GM12878 (cell line): ENCODE data around the gene TRDMT1. TPM values are rescaled to one million over a fixed set of nuclear protein-coding genes. Genes with fewer than 3 reads are reported as not detected.

Experiments
- ATAC-seq: fragments of 200-7000 bp; cut with Tn5 transposase; 3 replicates; pipeline ENCODE4 v1.9.1; 2020; ENCODE audit warnings: mild to moderate bottlenecking, moderate library complexity
- BruUV-seq: library from RNA; stranded (reverse); fragments of 400-500 nt; replicated peaks from 2 replicates; lab custom pipeline; 2021; lab: Mats Ljungman, UMichigan
- CTCF ChIA-PET: fragments of 300-600 bp; sonication (Branson Sonifier 250); formaldehyde crosslinking; extraction: SDS; loops from one replicate; lab custom pipeline; 2021; ENCODE audit warnings: inconsistent platforms; lab: Yijun Ruan, JAX
- POLR2A ChIA-PET: fragments of 350-600 bp; formaldehyde crosslinking; extraction: SDS; loops from one replicate; lab custom pipeline; 2021; ENCODE audit warnings: inconsistent platforms; lab: Charles Lee
- RAD21 ChIA-PET: fragments of 300-600 bp; sonication (Branson Sonifier 250); formaldehyde crosslinking; loops from one replicate; lab custom pipeline; 2023; ENCODE audit warnings: antibody characterized with exemption; ENCODE audit not compliant: unreplicated experiment; lab: Charles Lee
- SMC1A ChIA-PET: fragments of 300-600 bp; sonication (Branson Sonifier 250); formaldehyde crosslinking; loops from one replicate; lab custom pipeline; 2023; ENCODE audit not compliant: unreplicated experiment, uncharacterized antibody; lab: Charles Lee
- DNase-seq: peaks from one replicate; pipeline ENCODE4 v3.0.0-alpha.2; 2011; ENCODE audit warnings: low read depth, low spot score
- FAIRE-seq: peaks from 3 replicates; lab custom pipeline; 2011; peaks lifted over from hg19 to GRCh38; lab: Jason Lieb, UNC
- H2AFZ ChIP-seq: 2 replicates; pipeline ENCODE4 v1.6.0; 2011; ENCODE audit warnings: low read depth, low read length, control low read depth; ENCODE audit not compliant: control insufficient read depth
- H3K27ac ChIP-seq: 2 replicates; pipeline ENCODE4 v1.5.1; 2011; ENCODE audit warnings: control low read depth; ENCODE audit not compliant: control insufficient read depth, insufficient read depth
- H3K27me3 ChIP-seq, 2 experiments: replicated peaks in 1 of 2; 2 replicates each; pipeline versions ENCODE4 v1.6.0 to v1.6.1; 2011; ENCODE audit warnings: low read length in 1 of 2; ENCODE audit not compliant: control insufficient read depth in 2 of 2, insufficient read depth in 2 of 2
- H3K36me3 ChIP-seq, 2 experiments: 2 replicates each; pipeline ENCODE4 v1.5.1; 2011; ENCODE audit warnings: low read length in 1 of 2; ENCODE audit not compliant: control insufficient read depth in 2 of 2, insufficient read depth in 2 of 2
- H3K4me1 ChIP-seq: 2 replicates; pipeline ENCODE4 v1.6.1; 2011; ENCODE audit warnings: mild to moderate bottlenecking, low read length, moderate library complexity, mixed read lengths; ENCODE audit not compliant: control insufficient read depth, insufficient read depth
- H3K4me2 ChIP-seq: 2 replicates; pipeline ENCODE4 v1.6.0; 2011; ENCODE audit warnings: control low read depth; ENCODE audit not compliant: control insufficient read depth, insufficient read depth
- H3K4me3 ChIP-seq: fragments of 200-600 bp; sonication (generic); 2 replicates; pipeline ENCODE4 v1.5.1; 2016
- H3K79me2 ChIP-seq: 2 replicates; pipeline ENCODE4 v1.6.0; 2011; ENCODE audit warnings: low read length; ENCODE audit not compliant: control insufficient read depth, insufficient read depth
- H3K9ac ChIP-seq: 2 replicates; pipeline ENCODE4 v1.8.0; 2011; ENCODE audit warnings: low read length, control low read depth, mixed read lengths; ENCODE audit not compliant: control insufficient read depth, insufficient read depth
- H3K9me3 ChIP-seq: replicated peaks from 3 replicates; pipeline ENCODE4 v1.5.1; 2011; ENCODE audit warnings: mild to moderate bottlenecking, low read length; ENCODE audit not compliant: control insufficient read depth, insufficient read depth
- H4K20me1 ChIP-seq: 2 replicates; pipeline ENCODE4 v1.6.0; 2011; ENCODE audit not compliant: control insufficient read depth, insufficient read depth
- ASH2L ChIP-seq: fragments of 300-600, 200-600 bp; sonication (generic); IDR thresholded peaks from 2 replicates; pipeline ENCODE4 v1.6.1; 2017; ENCODE audit warnings: low read depth, mild to moderate bottlenecking, borderline replicate concordance
- ATF2 ChIP-seq: IDR thresholded peaks from 2 replicates; pipeline ENCODE4 v1.6.1; 2012; ENCODE audit warnings: low read length, inconsistent platforms
- BMI1 ChIP-seq: fragments of 450-650 bp; IDR thresholded peaks from 2 replicates; pipeline ENCODE4 v1.6.1; 2016; ENCODE audit warnings: mild to moderate bottlenecking, moderate library complexity, borderline replicate concordance
- CEBPZ ChIP-seq: fragments of 150-350 bp; IDR thresholded peaks from 2 replicates; pipeline ENCODE4 v1.6.1; 2016; ENCODE audit warnings: low read depth, low read length
- CHD1 ChIP-seq: IDR thresholded peaks from 2 replicates; pipeline ENCODE4 v1.6.1; 2012; ENCODE audit warnings: low read depth, low read length, improper control_type of control experiment
- HDAC2 ChIP-seq: fragments of 200-600 bp; sonication (generic); IDR thresholded peaks from 2 replicates; pipeline ENCODE4 v1.6.1; 2017
- JUND ChIP-seq: IDR thresholded peaks from 2 replicates; pipeline ENCODE4 v1.6.1; 2012; ENCODE audit warnings: low read depth, mild to moderate bottlenecking, low read length, improper control_type of control experiment, moderate library complexity
- MEF2A ChIP-seq: IDR thresholded peaks from 2 replicates; pipeline ENCODE4 v1.6.1; 2011; ENCODE audit warnings: low read depth, mild to moderate bottlenecking, low read length, moderate library complexity; ENCODE audit not compliant: insufficient read depth
- NFXL1 ChIP-seq: fragments of 450-650 bp; IDR thresholded peaks from 2 replicates; pipeline ENCODE4 v1.6.1; 2017; ENCODE audit warnings: antibody characterized with exemption, mild to moderate bottlenecking, borderline replicate concordance
- NFYB ChIP-seq: IDR thresholded peaks from 2 replicates; pipeline ENCODE4 v1.6.1; 2011; ENCODE audit warnings: low read depth, mild to moderate bottlenecking, low read length, improper control_type of control experiment, moderate library complexity; ENCODE audit not compliant: insufficient read depth
- NR2F1 ChIP-seq: fragments of 450-650 bp; conservative IDR thresholded peaks from 2 replicates; pipeline ENCODE4 v1.6.1; 2017; ENCODE audit warnings: mild to moderate bottlenecking
- PRDM15 ChIP-seq: fragments of 450-650 bp; formaldehyde crosslinking; IDR thresholded peaks from 2 replicates; pipeline ENCODE4 v1.4.0; 2020; ENCODE audit warnings: mild to moderate bottlenecking, moderate library complexity
- RCOR1 ChIP-seq: conservative IDR thresholded peaks from 2 replicates; pipeline ENCODE4 v1.6.1; 2012; ENCODE audit warnings: low read depth, low read length, improper control_type of control experiment
- WGBS: methylation state at CpG from one replicate; pipeline ENCODE4 v1.1.6; 2016; ENCODE audit warnings: low lambda C conversion rate; ENCODE audit not compliant: insufficient replicate concordance, insufficient coverage; ENCODE audit errors: missing lambda C conversion rate; 5-methylcytosine and 5-hydroxymethylcytosine counted together
- in situ Hi-C: fragments of 300-500 bp; cut with MboI; formaldehyde crosslinking; loops from 9 replicates; pipeline ENCODE4 v1.14.3; 2018; ENCODE audit warnings: mixed read lengths
- intact Hi-C: fragments of 100-400 bp; cut with micrococcal nuclease; formaldehyde crosslinking; loops from one replicate; pipeline ENCODE4 v1.14.2; 2022; ENCODE audit not compliant: unreplicated experiment
- polyA plus RNA-seq, 11 experiments: library from polyadenylated mRNA; depleted of rRNA in 4 of 11; unstranded in 6 of 11; stranded (reverse) in 5 of 11; fragments of >200 nt; fragmentation: Nextera tagmentation in 4 of 11; fragmentation: Illumina TruSeq in 1 of 11; extraction: Ambion mirVana in 4 of 11; extraction: Trizol in 1 of 11; gene quantifications; 1 replicate in 1 of 11; 2 replicates in 10 of 11; pipeline versions ENCODE4 v1.2.1 to v1.2.3, GENCODE V29; 2011 to 2016; ENCODE audit warnings: inconsistent platforms in 2 of 11, missing spikeins in 2 of 11, low read depth in 1 of 11
- total RNA-seq, 4 experiments: library from RNA; depleted of rRNA in 3 of 4; stranded (reverse); fragments of >200 nt in 3 of 4; fragmentation: Illumina TruSeq in 1 of 4; extraction: Trizol in 1 of 4; gene quantifications; 2 replicates each; pipeline versions ENCODE4 v1.2.1 to v1.2.3, GENCODE V29; 2013 to 2021
- TF ChIP-seq, protein P1 (sequence below): fragments of 450-650 bp; IDR thresholded peaks from 2 replicates; pipeline ENCODE4 v1.6.1; 2018; ENCODE audit warnings: borderline replicate concordance, mild to moderate bottlenecking; ENCODE audit not compliant: partially characterized antibody

TRDMT1 gene
- total and polyA plus RNA-seq, 10 of the 15 experiments (the other 5 are each of a cell fraction or from before 2014, with no cell fraction given): 2.3 to 9.7 (median 4.6) TPM

GRCh38 chr10:17196573-17196972 lies 4.9 kb downstream of the TRDMT1 start:
- Histone ChIP-seq H2AFZ (no peak overlapping the region), H4K20me1 (no peaks in the 10 kb centered on the region), H3K4me3 (no peak overlapping the region), H3K79me2 (no peaks in the 10 kb centered on the region), H3K27ac (no peak overlapping the region), H3K9me3 (no peaks in the 10 kb centered on the region), H3K27me3 (no peaks in the 10 kb centered on the region), H3K4me2 (no peak overlapping the region), H3K36me3 (no peaks in the 10 kb centered on the region), H3K9ac (no peak overlapping the region), H3K4me1 (no peaks in the 10 kb centered on the region)
- POLR2A ChIA-PET: interaction anchor here (0.7 kb wide), 1 partner anchor 33 kb away, joined by 3 read pairs; no protein-coding TSS in a partner anchor
- SMC1A ChIA-PET: interaction anchor here (1.3 to 2.0 kb wide), 2 partner anchors 9 to 34 kb away, joined by 3 to 5 read pairs; no protein-coding TSS in a partner anchor
- in situ Hi-C loops (no loop called here), intact Hi-C loops (no loop called here)
- RAD21 ChIA-PET: interaction anchor here (1.0 kb wide), 1 partner anchor 32 kb away, joined by 3 read pairs; no protein-coding TSS in a partner anchor
- no TSS peak for BruUV-seq
- no peak for ATAC-seq
- CTCF ChIA-PET: no interaction called here
- DNase-seq: no peak
- 47% methylated on average over 3 of the region's 3 CpGs for WGBS
- no peak for FAIRE-seq
- TF ChIP-seq RCOR1 (no peak), PRDM15 (CRISPR knock-in tag) (no peak), NFYB (no peak), ATF2 (no peak), ASH2L (no peak), CEBPZ (no peak), NR2F1 (no peak), NFXL1 (no peak), JUND (no peak), MEF2A (no peak), HDAC2 (no peak), BMI1 (no peak), CHD1 (no peak)
- TF ChIP-seq, protein P1, sequence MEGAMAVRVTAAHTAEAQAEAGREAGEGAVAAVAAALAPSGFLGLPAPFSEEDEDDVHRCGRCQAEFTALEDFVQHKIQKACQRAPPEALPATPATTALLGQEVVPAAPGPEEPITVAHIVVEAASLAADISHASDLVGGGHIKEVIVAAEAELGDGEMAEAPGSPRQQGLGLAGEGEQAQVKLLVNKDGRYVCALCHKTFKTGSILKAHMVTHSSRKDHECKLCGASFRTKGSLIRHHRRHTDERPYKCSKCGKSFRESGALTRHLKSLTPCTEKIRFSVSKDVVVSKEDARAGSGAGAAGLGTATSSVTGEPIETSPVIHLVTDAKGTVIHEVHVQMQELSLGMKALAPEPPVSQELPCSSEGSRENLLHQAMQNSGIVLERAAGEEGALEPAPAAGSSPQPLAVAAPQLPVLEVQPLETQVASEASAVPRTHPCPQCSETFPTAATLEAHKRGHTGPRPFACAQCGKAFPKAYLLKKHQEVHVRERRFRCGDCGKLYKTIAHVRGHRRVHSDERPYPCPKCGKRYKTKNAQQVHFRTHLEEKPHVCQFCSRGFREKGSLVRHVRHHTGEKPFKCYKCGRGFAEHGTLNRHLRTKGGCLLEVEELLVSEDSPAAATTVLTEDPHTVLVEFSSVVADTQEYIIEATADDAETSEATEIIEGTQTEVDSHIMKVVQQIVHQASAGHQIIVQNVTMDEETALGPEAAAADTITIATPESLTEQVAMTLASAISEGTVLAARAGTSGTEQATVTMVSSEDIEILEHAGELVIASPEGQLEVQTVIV: no peak
